Measurements from ENCODE around the gene ATP5F1E.

The ATP5F1E gene

GRCh38 chr20:59032023-59032712, at the start of gene ATP5F1E:
TSS of gene ATP5F1E (minus strand) at chr20:59032335. CDS start at chr20:59032251, 84 bp downstream.
- DNase-seq = peak; percentile 69

DNA sequence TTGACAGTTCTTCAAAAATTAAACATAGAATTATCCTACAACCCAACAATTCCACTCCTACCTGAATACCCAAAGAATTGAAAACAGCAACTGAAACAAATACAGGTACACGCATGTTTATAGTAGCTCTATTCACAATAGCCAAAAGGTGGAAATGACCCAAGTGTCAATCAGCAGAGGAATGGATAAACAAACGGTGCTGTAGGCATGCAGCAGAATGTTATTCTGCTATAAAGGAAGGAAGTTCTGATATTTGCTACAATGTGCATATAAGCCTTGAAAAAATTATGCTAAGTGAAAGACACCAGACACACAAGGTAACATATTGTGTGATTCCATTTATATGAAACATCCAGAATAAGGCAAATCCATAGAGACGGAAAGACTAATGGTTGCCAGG, 48.9 kb upstream of the ATP5F1E start:
- no peak for DNase-seq

DNA sequence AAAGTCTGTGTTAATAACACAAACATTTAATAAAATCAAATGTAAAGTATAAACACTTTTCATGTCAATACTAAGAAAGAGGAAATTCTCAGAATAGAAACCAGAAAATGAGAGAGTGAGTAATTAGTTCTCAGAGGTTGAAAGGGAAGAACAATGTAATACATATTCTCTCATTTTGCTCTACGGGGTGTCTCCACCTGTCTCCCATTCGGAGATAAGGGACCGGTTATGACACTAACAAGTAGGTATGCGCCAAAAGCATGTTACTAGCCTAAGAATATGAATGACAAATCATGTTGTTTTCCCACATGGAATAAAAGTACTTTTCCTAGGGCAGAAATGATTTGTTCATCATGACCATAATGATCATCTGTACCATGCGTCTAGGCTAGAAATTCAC, 46.1 kb upstream of the ATP5F1E start:
- DNase-seq = no peak

GRCh38 chr20:59077705-59078104, 45.6 kb upstream of the ATP5F1E start:
- no peak for DNase-seq

DNA sequence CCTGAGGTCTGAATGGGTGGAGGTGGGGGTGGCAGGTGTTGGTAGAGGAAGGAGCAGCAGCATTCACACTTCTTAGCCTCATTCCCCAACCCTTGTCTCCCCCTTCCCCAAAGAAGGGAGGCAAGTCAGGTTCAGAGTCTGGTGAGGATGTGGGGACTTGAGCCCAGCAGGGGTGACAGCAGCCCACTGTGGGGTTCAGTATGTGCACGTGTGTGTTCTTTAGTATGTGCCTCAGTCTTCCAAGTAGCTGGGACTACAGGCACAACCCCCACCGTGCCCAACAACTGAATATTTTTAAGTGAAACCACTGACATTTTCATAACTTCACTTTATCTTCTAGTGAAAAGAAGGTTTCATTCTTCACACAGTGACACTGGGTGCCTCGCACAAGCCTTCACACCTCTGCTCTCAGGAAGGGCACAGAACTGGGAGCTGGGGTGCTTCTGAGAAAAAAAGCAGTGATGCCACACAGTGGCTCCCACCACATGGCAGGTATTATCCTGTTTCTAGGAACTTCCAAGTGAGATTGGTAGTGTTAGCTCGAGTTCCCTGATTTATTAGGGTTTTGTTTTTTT, 43.9 kb upstream of the ATP5F1E start:
- DNase-seq = no peak

DNA sequence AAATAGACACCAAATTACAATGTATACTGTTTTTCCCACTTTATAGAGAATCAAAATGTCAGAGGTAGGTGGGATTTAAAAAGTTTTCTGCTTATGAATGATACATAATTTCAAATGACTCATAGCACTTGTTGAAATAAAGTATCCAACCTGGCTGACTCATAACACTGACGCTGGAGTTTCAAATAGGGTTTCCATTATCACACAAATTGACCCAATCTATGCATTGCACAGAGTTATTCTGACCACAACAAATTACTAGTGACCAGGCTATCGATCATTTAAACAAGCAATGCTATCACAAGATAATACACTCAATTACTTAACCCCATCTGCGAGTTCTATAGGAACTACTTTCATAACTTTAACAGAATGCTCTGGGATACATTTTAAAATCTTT, 42.3 kb upstream of the ATP5F1E start:
- no peak for DNase-seq

GRCh38 chr20:59073582-59073981, 41.4 kb upstream of the ATP5F1E start:
- DNase-seq = no peak

DNA sequence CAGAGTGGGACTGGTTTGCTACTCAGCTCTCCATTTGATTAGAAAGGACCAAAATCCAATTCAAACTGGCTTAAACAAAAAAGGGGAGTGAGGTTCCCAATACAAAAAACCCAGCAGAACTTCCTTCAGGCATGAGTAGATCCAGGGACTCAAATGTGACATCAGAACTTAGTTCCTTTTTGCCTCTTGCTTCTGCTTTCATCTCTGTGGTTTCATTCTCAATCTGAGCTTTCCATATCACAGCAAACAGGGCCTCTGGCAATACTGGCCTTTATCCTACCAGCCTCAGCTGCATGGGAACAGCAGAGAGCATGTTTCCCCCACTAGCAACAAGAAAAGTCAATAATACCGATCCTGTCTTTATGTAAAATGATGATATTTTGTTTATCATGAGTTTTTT, 39.1 kb upstream of the ATP5F1E start:
- no peak for DNase-seq

GRCh38 chr20:59069026-59069425, 36.9 kb upstream of the ATP5F1E start:
- DNase-seq = no peak

DNA sequence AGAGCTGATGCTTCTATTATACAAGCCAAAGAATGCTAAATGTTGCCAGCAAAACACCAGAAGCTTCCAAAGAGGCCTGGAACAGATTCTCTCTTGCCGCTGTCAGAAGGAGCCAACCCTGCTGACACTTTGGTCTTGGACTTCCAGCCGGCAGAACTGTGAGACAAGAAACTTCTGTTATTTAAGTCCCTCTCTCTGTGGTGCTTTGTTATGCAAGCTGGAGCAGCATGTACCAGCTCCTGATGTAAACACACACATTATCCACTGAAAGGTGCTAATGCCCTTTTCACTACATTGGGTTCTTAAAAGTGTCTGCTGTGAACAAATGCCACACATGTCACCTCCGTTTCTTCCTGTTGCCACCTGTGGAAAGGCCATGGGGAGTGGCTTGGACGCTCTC, 36.4 kb upstream of the ATP5F1E start:
- DNase-seq = no peak

DNA sequence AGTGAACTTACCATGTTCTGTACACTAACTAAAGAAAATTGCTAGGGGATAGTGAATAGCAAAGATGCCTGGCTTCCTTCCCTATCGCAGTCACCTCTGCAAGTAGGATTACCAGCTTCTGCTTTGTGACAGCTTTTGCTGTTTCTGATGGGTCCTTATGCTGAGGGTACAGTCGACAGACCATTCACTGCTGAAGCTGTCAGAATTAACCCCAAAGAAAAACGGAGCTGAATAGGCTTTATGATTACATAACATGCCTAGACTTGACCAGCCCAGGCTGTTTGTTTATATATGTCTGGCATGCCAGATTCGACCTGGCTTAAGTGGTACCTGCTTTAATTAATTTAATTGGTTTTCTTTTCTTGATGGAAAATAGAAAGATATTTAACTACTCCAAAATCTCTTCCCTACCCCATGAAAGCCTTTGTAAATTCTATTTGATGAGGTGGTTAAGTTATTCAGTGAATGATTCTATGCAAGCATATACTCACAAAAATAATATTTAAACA, 32.1 kb upstream of the ATP5F1E start:
- no peak for DNase-seq

GRCh38 chr20:59063358-59064213, 31.5 kb upstream of the ATP5F1E start:
- DNase-seq = no peak

DNA sequence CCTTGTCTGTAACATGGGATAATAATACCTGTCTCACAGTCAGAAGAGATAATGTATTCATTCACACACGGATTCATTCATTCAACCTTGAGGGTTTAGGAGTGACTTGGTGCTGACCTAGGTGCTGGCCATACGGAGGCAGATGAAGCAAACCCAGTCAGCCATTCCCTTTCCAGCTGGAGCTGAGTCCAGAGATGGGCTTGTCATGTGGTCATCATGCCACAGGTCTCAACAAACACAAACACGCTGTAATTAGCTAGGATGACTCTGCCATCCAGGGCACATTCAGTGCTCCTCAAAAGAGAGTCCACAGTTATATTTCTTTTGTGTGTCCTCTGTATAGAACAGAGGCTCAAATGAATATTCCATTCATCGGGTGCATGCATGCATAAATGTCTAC, 29.9 kb upstream of the ATP5F1E start:
- DNase-seq = no peak

GRCh38 chr20:59055302-59055701, 23.2 kb upstream of the ATP5F1E start:
- no peak for DNase-seq

GRCh38 chr20:59051666-59052185, 19.6 kb upstream of the ATP5F1E start:
- DNase-seq = no peak

DNA sequence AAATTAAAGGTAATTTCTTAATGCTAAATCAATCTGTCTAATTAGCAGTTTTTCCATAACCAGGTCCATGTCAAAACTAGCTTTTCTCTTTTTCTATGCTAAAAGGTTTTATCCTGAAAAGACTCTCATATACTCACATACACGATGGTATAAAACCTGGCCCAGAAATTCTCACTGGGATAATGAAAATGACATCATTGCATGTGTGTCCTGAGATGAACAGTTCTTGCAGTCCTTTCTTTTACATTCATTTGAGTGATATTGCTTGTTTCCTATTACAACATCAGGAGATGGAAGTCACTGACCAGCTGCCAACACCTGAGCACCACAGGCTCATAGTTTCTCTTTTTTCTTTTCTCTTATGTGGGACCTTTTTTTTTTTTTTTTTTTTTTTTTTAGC, 18.3 kb upstream of the ATP5F1E start:
- no peak for DNase-seq

- no peak for DNase-seq
Measured at GRCh38 chr20:59048681-59049030, 16.5 kb upstream of the ATP5F1E start.

GRCh38 chr20:59047938-59048680, 16.0 kb upstream of the ATP5F1E start:
- no peak for DNase-seq

DNA sequence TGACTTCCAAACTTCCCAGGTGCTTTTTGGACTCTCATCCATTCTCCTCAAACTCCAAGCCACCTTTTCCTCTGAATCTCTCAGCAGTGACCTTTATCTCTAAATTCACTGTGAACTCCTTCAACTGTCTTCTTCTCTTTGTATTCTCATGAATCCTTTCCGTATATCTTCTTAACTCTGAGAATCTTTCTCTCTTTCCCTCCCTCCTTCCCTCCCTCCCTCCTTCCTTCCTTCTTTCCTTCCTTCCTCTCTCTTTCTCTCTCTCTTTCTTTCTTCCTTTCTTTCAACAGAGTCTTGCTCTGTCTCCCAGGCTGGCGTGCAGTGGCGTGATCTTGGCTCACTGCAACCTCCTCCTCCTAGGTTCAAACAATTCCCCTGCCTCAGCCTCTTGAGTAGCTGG, 14.7 kb upstream of the ATP5F1E start:
- DNase-seq = no peak

DNA sequence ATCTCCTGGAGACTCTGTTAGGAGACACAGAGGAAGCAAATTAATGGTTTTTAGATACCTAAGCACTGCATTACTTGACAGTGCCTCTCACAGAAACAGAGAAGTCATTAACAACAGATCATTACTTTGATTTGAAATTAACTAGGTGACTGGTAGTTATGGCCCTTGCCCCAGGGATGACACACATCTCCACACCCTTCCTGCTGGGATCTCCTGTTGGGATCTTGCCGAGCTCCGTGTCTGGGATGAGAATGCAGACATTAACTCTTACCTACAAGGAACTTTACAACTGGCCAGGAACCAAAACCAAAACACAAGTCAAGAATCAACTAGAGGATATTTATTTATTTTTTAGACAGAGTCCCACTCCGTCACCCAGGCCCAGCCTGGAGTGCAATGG, 12.7 kb upstream of the ATP5F1E start:
- no peak for DNase-seq

- no peak for DNase-seq
Measured at GRCh38 chr20:59044295-59044694, 12.2 kb upstream of the ATP5F1E start.

DNA sequence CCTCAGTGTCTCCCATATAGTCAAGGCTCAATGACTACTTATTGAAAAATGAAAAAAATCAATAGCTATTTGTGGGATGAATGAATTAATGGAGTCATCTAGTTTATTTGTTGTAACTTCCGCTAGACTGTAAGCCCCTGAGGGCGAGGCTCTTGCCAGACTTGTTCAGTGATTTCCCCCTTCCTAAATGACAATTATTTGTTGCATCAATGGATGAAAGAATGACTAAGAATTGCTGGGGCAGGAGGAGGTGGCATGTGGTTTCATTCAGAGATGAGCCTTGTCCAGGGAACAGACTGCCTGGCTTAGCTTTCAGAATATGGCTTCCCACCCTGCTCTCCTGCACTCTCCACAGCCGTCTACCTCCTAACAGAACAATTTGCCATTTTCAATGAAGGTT, 11.6 kb upstream of the ATP5F1E start:
- no peak for DNase-seq
